Endothelial cell of umbilical vein (primary cell): ENCODE measurements around the gene TM4SF18. TPM values are rescaled to one million over a fixed set of nuclear protein-coding genes. Genes with fewer than 3 reads are reported as not detected.

Source experiments
- BruUV-seq: library from RNA; stranded (reverse); fragments of 400-500 nt; replicated peaks from 2 replicates; lab custom pipeline; 2021; lab: Mats Ljungman, UMichigan
- CTCF ChIA-PET: fragments of 300-600, 350-600 bp; sonication (Branson Sonifier 250); formaldehyde crosslinking; loops from one replicate; lab custom pipeline; 2021; ENCODE audit warnings: antibody characterized with exemption, inconsistent platforms; lab: Charles Lee
- POLR2A ChIA-PET: fragments of 300-600, 350-600 bp; sonication (Branson Sonifier 250); formaldehyde crosslinking; loops from one replicate; lab custom pipeline; 2021; ENCODE audit warnings: antibody characterized with exemption, inconsistent platforms; lab: Charles Lee
- DNase-seq: peaks from one replicate; pipeline ENCODE4 v3.0.0-alpha.2; 2011; ENCODE audit warnings: low read depth, low spot score
- FAIRE-seq: peaks from 2 replicates; lab custom pipeline; 2011; peaks lifted over from hg19 to GRCh38; lab: Jason Lieb, UNC
- H2AFZ ChIP-seq: 2 replicates; pipeline ENCODE4 v1.6.0; 2012; ENCODE audit warnings: low read depth, low read length, control low read depth, inconsistent platforms
- H3K27ac ChIP-seq: 2 replicates; pipeline ENCODE4 v1.5.1; 2011; ENCODE audit warnings: low read depth, mild to moderate bottlenecking, control low read depth, low read length, moderate library complexity; ENCODE audit not compliant: insufficient read depth
- H3K27me3 ChIP-seq, 2 experiments: 2 replicates each; pipeline versions ENCODE4 v1.6.0 to v1.6.1; 2011; ENCODE audit warnings: low read length in 2 of 2, mixed read lengths in 1 of 2; ENCODE audit not compliant: control insufficient read depth in 2 of 2, insufficient read depth in 2 of 2
- H3K36me3 ChIP-seq, 2 experiments: 2 replicates in 1 of 2; 3 replicates in 1 of 2; pipeline ENCODE4 v1.5.1; 2011; ENCODE audit warnings: low read length in 2 of 2, mild to moderate bottlenecking in 1 of 2, moderate library complexity in 1 of 2; ENCODE audit not compliant: control insufficient read depth in 2 of 2, insufficient read depth in 2 of 2; ENCODE audit errors: extremely low read depth in 1 of 2
- H3K4me1 ChIP-seq: 3 replicates; pipeline ENCODE4 v1.5.1; 2011; ENCODE audit warnings: mild to moderate bottlenecking, low read length; ENCODE audit not compliant: control insufficient read depth, insufficient read depth; ENCODE audit errors: extremely low read depth
- H3K4me2 ChIP-seq: 2 replicates; pipeline ENCODE4 v1.6.1; 2011; ENCODE audit warnings: low read length, control low read depth, mixed read lengths; ENCODE audit not compliant: insufficient read depth
- H3K4me3 ChIP-seq, 3 experiments: fragments of 200-600 bp in 1 of 3; sonication (generic), shearing (Covaris generic) in 1 of 3; replicated peaks in 1 of 3; 2 replicates each; pipeline ENCODE4 v1.5.1; 2011 to 2016; ENCODE audit warnings: control low read depth in 3 of 3, low read length in 3 of 3, mild to moderate bottlenecking in 2 of 3, inconsistent platforms in 1 of 3, low read depth in 1 of 3, moderate library complexity in 1 of 3; ENCODE audit not compliant: insufficient read depth in 1 of 3
- H3K79me2 ChIP-seq: 2 replicates; pipeline ENCODE4 v1.6.0; 2012; ENCODE audit warnings: low read length, inconsistent platforms; ENCODE audit not compliant: control insufficient read depth, insufficient read depth
- H3K9ac ChIP-seq: replicated peaks from 2 replicates; pipeline ENCODE3; 2011; ENCODE audit warnings: low read length, control low read depth; ENCODE audit not compliant: insufficient read depth; ENCODE audit errors: extremely low read depth
- H3K9me1 ChIP-seq: replicated peaks from 3 replicates; pipeline ENCODE4 v1.6.0; 2011; ENCODE audit warnings: mild to moderate bottlenecking, low read length; ENCODE audit not compliant: control insufficient read depth, insufficient read depth; ENCODE audit errors: extremely low read depth
- H3K9me3 ChIP-seq: replicated peaks from 2 replicates; pipeline ENCODE4 v1.5.1; 2012; ENCODE audit warnings: low read length, inconsistent platforms; ENCODE audit not compliant: control insufficient read depth, insufficient read depth
- H4K20me1 ChIP-seq: replicated peaks from 2 replicates; pipeline ENCODE3; 2011; ENCODE audit warnings: mild to moderate bottlenecking, low read length; ENCODE audit not compliant: control insufficient read depth, insufficient read depth; ENCODE audit errors: extremely low read depth
- EZH2 ChIP-seq: IDR thresholded peaks from 2 replicates; pipeline ENCODE4 v1.6.1; 2012; ENCODE audit warnings: borderline replicate concordance, low read depth, mild to moderate bottlenecking, moderate library complexity, low read length, inconsistent platforms; ENCODE audit not compliant: severe bottlenecking
- JUN ChIP-seq: IDR thresholded peaks from 2 replicates; pipeline ENCODE4 v1.6.1; 2011; ENCODE audit warnings: borderline replicate concordance, low read depth; ENCODE audit not compliant: insufficient read length, insufficient read depth
- MYC ChIP-seq: IDR thresholded peaks from one replicate; pipeline ENCODE4 v1.6.1; 2011; ENCODE audit warnings: mild to moderate bottlenecking, low read depth, low read length
- dilution Hi-C: fragments of 300-500 bp; cut with MboI; formaldehyde crosslinking; loops from one replicate; pipeline ENCODE4 v1.15.0; 2019; ENCODE audit warnings: low sequenced_read_pairs; ENCODE audit not compliant: extremely low pct_ligation_motif_present
- intact Hi-C: fragments of 100-400 bp; cut with micrococcal nuclease; formaldehyde crosslinking; loops from one replicate; pipeline ENCODE4 v1.10.0; 2022
- polyA plus RNA-seq, 4 experiments: library from polyadenylated mRNA; depleted of rRNA in 3 of 4; stranded (reverse) in 3 of 4; unstranded in 1 of 4; fragments of >200 nt; gene quantifications; 2 replicates each; pipeline versions ENCODE4 v1.2.1 to v1.2.3, GENCODE V29; 2011 to 2012; ENCODE audit warnings: missing spikeins in 1 of 4
- total RNA-seq: library from RNA; stranded (reverse); gene quantifications from 2 replicates; pipeline ENCODE4 v1.2.3, GENCODE V29; 2021
- TF ChIP-seq, protein P1 (sequence below), 2 donors: IDR thresholded peaks; 1 replicate in 1 of 2; 2 replicates in 1 of 2; pipeline ENCODE4 v1.5.1; 2011; ENCODE audit warnings: low read length in 2 of 2, mild to moderate bottlenecking in 2 of 2, moderate library complexity in 2 of 2, control low read depth in 1 of 2, inconsistent platforms in 1 of 2, low read depth in 1 of 2; ENCODE audit not compliant: insufficient read depth in 1 of 2; ENCODE audit errors: extremely low read depth in 1 of 2

The TM4SF18 gene
- total and polyA plus RNA-seq, 2 donors (not counting 3 experiments of a cell fraction or from before 2014, with no cell fraction given) = 158 to 163 TPM

DNA sequence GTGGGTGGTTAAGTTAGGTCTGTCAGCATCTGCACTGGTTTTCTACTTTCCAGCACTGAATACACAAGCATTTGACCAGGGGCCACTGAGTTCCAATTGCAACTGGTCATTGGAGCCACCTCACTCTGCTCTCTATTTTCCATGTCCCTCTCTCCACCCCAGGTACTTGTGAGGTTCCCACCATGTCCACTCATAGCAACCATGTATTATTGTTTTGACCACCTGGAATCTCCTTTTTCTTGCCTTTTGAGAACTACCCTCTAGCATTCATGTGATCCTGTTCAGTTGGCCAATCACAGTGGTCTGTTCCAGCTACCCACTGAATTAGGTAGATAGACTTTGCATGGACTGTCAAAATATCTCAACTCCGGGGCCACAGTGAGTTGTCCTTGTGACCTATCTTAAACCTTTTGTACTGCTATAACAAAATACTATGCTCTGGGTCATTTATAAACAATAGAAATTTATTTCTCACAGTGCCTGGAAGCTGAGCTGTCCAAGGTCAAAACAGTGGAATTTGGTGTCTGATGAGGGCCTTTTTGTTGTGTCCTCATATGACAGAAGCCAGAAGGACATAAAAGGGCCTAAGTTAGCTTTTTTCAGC is 20.2 kb upstream of the TM4SF18 start:
- no peak overlapping the region for H3K4me2 ChIP-seq
- no peaks in the 10 kb centered on the region for H3K27me3 ChIP-seq
- no peak overlapping the region for H3K4me3 ChIP-seq
- no peaks in the 10 kb centered on the region for H3K36me3 ChIP-seq
- peak; percentile 55 for DNase-seq
- TF ChIP-seq JUN (no peak), EZH2 (no peak)
- H3K9ac ChIP-seq = no peak overlapping the region
- H3K27ac ChIP-seq = no peak overlapping the region
- intact Hi-C loops (no loop called here), dilution Hi-C loops (no loop called here)
- no peak overlapping the region for H2AFZ ChIP-seq
- no peaks in the 10 kb centered on the region for H4K20me1 ChIP-seq
- H3K79me2 ChIP-seq = no peaks in the 10 kb centered on the region
- ChIA-PET CTCF (interaction anchor here (0.8 to 3.5 kb wide), 15 partner anchors 9 to 140 kb away, joined by 3 to 35 read pairs (median 6); partner anchors contain the start of genes TM4SF1 and TM4SF18), POLR2A (interaction anchor here (0.7 to 1.9 kb wide), 5 partner anchors 13 to 24 kb away, joined by 3 to 7 read pairs (median 3); partner anchors contain the start of gene TM4SF1)
- no peaks in the 10 kb centered on the region for H3K9me3 ChIP-seq
- H3K4me1 ChIP-seq = peaks cover 12% of the 10 kb centered on the region
- H3K9me1 ChIP-seq = no peaks in the 10 kb centered on the region
- FAIRE-seq = peak; percentile 67
- BruUV-seq = no TSS peak

DNA sequence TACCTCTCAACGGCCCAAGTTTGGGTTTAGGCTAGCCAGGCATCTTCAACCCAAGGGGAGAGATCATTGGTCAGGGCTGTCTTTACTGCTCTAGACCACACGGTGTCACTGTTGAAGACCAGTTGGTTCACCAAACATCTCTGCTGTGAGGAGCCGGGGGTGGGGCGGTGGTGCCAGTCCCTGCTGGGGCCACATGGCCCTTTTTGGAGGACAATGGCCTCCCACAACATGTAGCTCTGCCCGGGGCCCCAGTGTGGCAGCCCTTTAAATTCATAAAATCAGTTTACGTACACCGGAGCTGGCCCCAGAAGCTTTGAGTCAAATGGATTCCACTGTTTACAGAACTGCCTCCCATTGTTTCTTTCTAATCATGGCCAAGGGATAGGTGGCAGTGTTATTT is 19.1 kb upstream of the TM4SF18 start:
- H3K79me2 ChIP-seq = no peaks in the 10 kb centered on the region
- H2AFZ ChIP-seq = peak overlapping the region; percentile 62
- no peaks in the 10 kb centered on the region for H4K20me1 ChIP-seq
- DNase-seq (peak; percentile 70), FAIRE-seq (peak; percentile 99)
- H3K36me3 ChIP-seq = no peaks in the 10 kb centered on the region
- no peaks in the 10 kb centered on the region for H3K9me1 ChIP-seq
- H3K4me2 ChIP-seq = no peak overlapping the region
- dilution Hi-C loops (no loop called here), intact Hi-C loops (loop anchor here (1.0 kb wide), 6 partner anchors 12 to 137 kb away; no protein-coding TSS in a partner anchor)
- ChIA-PET POLR2A (no interaction called here), CTCF (interaction anchor here (0.9 to 3.5 kb wide), 11 partner anchors 9 to 141 kb away, joined by 3 to 35 read pairs (median 7); partner anchors contain the start of gene TM4SF1)
- BruUV-seq = no TSS peak
- H3K9ac ChIP-seq = no peak overlapping the region
- H3K27me3 ChIP-seq = no peaks in the 10 kb centered on the region
- H3K4me3 ChIP-seq = no peak overlapping the region
- TF ChIP-seq MYC (no peak), JUN (no peak)
- TF ChIP-seq, protein P1, sequence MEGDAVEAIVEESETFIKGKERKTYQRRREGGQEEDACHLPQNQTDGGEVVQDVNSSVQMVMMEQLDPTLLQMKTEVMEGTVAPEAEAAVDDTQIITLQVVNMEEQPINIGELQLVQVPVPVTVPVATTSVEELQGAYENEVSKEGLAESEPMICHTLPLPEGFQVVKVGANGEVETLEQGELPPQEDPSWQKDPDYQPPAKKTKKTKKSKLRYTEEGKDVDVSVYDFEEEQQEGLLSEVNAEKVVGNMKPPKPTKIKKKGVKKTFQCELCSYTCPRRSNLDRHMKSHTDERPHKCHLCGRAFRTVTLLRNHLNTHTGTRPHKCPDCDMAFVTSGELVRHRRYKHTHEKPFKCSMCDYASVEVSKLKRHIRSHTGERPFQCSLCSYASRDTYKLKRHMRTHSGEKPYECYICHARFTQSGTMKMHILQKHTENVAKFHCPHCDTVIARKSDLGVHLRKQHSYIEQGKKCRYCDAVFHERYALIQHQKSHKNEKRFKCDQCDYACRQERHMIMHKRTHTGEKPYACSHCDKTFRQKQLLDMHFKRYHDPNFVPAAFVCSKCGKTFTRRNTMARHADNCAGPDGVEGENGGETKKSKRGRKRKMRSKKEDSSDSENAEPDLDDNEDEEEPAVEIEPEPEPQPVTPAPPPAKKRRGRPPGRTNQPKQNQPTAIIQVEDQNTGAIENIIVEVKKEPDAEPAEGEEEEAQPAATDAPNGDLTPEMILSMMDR (IDR thresholded peaks at IDR 0.05; ENCODE audit: extremely low read depth in 1 of 2, insufficient read depth in 1 of 2, low read depth in 1 of 2, low read length in 2 of 2) = peak; percentile 74
- peaks cover 12% of the 10 kb centered on the region for H3K4me1 ChIP-seq
- H3K9me3 ChIP-seq = no peaks in the 10 kb centered on the region
- no peak overlapping the region for H3K27ac ChIP-seq
